Measurements from ENCODE around the gene MAPK8IP2.

MAPK8IP2 gene

DNA sequence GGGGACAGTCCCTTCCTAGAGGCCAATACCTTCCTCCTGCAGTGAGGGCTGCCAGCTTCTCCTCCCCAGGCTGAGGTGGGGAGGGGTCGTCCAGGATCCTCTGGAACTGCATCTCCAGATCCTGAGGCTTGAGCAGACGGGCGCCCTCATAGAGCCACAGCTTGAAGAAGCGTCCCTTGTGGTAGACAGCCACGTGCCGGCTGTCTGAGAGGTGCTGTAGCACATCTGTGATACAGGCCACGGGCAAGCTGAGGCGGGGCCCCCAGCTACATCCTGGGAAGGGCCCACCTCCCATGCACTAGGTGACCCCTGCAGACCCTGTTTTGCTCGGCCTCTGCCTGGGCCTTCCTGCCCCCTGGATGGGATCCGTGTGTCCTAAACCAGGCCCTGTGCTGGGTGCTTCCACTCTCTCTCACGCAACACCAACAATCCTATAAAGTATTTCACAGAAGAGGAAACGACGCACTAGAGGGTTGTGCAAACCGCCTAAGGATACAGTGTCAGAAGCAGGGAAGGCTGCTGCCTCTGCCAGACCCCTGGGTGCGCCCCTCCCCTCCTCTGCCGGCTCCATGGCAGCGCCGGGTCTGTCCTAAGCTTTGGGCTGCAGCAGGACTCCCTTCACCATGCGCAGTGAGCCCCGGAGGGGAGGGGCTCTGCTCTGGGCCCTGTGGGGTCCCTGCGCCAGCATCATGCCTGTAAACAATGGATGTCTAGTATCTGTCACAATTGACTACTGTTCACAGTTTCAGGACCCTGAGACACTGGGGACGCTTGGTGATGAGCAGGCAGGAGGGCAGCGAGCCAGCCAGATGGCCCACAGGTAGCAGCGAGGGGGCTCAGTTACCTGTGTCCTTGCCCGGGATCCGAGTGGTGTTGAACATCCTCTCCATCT is 26.9 kb upstream of the MAPK8IP2 start:
- peak in 2 of 10 donors; percentile 49 to 72 for DNase-seq

DNA sequence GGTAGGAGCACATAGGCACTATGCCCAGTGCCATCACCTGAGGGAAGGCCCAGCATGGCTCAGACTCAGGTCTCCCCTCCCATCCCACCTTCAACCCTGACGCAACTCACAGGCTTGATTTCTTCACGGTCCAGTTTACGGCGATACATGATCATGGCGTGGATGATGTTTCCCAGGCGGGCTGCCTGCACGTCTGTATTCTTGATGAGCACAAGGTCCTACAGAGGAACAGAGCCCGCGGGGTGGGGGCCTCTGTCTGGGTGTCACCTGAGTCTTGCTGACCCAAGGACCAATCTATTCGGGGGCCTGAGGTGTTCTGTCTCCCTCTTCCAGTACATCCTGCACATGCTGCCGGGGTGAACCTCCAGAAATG is 26.2 kb upstream of the MAPK8IP2 start:
- intact Hi-C loops (cut with DNase I), result no loop called here
- peak in 2 of 10 donors; percentile 67 to 73 for DNase-seq

More for the DNA sequence above, 26.9 kb upstream of the MAPK8IP2 start:
- intact Hi-C loops (cut with DNase I), result no loop called here

DNA sequence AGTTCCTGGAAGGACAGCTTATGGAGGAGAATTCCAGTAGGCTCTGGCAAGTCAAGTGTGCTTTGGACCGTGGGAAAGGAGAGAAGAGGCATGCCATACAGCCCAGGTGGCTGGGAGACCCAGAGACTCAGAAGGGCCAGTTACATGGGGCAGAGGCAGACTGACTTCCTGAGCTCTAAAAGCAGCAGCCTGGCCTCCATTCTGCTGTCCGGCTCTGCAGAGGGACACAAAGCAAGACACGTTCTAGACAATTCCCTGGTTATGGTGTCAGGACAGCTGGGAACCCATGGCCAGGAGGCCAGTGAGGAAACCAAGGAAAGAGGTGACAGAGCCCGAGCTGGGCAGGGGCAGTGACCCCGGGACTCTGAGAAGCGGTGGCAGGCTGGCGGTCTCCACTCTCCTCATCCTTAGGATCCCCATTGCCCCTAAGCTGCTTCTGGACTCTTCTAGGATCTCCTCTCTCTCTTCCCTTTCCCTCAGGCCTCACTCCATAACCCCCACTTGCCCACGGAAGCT is 25.1 kb upstream of the MAPK8IP2 start:
- intact Hi-C loops (cut with DNase I), result no loop called here
- peak in 2 of 10 donors; percentile 55 to 73 for DNase-seq

DNA sequence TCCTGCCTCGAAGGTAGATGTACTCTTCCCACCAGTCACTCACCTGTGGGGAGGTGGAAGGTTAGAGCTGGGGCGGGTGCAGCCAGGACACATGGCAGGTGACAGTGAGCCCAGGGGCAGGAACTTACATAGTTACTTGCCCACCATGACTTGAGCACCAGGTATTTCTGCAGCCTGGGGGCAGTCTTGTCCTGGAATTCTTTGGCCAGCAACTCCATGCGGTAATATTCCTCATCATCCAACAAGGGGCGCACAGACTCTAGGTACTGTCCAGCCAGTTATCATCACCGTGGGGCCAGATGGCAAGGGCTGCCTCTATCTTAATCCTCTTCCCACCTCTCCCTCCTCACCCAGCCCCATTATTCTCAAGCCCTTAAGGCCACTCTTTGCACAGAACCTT is 24.5 kb upstream of the MAPK8IP2 start:
- intact Hi-C loops (cut with DNase I), result no loop called here
- peak in 2 of 10 donors; percentile 74 to 82 for DNase-seq

DNA sequence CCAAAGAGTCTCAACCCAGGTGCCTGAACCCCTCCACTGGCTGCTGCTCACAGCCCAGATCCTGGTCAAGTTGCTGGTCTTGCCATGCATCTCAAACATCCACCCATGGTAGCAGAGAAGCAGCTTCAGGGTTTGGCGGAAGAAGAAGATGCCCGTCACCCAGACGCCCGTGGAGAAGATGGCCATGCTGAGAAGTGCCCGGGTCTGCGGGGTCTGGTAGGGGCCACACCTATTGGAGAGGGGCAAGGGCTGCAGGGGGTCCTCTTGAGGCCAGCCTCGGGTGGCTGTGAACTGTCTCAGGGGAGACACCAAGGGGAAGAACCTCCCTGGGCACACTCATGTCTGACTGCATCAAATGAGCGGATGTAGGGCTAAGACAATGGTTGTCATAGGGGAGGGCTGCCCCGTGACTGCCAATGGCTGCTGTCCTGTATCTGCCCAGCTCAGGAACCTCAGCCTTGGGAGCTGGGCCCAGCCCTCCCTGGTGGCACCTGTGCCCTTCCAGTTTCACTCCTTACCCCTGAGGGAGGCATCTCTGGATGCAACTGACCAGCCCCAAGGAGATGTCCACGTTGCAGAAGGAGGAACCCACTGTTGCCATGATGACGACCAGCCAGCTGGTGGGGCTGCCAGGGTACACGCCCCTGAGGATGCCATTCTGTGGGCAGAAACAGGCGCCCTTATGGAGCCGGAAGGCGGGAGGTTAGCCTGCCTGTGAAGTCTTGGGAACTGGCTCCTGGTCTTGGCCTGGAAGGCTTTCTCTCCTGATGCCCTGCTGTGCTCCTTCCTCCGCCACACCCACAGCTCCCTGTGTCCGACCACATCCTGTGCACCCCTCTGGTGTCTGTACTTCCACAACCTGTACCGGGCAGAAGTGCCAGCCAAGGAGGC is 23.5 kb upstream of the MAPK8IP2 start:
- intact Hi-C loops (cut with DNase I), result no loop called here
- peak in 2 of 10 donors; percentile 73 to 82 for DNase-seq

DNA sequence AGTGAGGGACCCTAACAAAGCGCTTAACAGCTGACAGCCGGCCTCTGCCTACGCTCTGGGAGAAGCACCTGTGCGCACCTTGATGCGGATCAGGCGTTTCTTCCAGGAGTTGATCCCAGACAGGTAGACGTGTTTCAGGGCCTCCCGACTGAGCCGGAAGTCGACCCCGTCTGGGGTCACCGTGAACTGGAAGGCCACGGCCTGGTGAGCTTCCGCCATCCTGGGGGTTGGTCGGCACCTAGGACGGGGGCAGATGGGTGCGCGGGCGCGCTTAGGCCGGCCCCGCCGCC is 23.0 kb upstream of the MAPK8IP2 start:
- peak in 2 of 10 donors; percentile 79 for DNase-seq
- intact Hi-C loops (cut with DNase I), result no loop called here

DNA sequence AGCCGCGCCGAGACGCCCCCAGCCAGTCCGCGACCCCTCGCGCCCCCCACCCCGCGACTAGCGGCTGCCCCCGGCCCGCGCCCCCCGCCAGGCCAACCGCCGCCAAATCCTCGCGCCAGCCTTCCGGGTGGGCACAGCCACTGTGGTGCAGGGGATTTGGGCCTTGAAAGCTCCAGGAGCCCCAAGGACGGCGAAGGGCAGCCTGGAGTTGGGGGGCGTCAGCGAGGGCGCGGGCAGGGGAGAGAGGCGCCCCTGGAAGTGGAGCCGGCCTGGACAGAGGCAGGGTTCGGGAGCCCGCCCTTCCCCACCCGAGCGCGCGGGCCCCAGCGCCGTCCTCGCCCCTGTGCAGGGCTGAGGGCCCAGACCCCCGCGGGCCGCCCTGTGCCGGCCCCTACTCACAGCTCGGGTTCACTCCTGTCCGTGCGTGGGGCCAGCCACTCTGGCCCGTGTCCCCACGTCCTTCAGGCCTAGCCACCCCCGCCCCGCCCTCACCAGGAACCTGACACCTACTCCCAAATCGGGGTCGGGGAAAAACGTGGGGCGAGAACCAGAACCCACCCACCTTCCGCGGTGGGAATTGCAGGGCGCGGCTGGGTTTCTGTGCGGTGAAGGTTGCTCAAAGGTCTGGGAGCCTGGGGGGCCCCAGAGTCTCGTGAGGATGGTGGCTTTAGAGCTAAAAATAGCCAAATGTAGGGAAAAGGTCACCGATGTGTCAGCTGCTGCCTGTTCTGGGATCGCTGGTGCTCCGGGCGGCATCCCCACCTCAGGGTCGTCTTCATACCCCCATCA is 22.4 kb upstream of the MAPK8IP2 start, which contains the start of gene CPT1B:
TSS of gene CPT1B (minus strand) at position 441 of the 789 bp plus-strand sequence. CDS start 512 bp downstream, outside the sequence.
- peak in 2 of 10 donors; percentile 65 to 76 for DNase-seq
- intact Hi-C loops (cut with DNase I), result no loop called here

DNA sequence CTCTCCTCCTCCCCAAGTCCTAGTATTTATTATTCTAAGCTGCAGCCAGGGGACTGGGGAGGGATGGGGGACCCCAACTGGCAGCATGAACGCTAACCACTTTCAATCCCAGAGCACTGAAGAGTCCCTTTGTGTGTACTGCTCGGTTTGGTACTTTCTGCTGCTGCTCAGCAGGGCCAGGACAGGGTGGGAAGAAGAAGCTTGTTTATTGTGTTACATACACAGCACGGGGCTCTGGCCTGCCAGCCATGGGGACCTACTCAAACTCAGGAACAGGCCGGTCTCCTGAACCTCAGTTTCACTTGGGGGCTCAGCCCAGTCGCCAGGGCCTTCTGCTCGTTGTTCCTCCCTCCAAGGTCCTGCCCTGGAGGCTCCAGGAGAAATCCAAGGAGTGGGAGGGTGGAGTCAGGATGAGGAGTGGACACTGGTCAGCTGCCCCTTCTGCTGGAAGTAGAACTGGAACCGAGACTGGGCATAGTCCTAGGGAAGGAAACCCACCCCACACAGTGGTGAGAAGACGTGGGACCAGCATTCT is 21.8 kb upstream of the MAPK8IP2 start:
- intact Hi-C loops (cut with DNase I), result no loop called here
- DNase-seq, result peak in 2 of 10 donors; percentile 41 to 47

DNA sequence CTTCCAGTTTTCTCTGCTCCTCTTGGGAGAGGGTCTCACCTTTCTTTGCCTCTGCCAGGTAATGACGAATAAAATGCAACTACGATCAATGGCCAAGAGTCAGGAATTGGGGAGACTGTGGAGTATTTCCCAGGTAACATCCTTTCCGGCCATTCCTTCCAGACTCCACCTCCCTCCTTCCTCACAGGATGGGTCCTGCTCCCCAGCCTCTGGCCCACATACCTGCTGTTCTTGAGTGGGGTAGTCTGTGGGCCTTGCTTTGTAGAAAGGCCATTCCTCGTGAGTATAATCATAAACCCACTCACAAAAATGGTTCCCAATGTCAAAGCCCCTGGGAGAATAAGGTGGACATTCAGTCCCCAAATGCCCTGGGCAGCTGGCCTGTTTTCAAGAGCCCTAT is 20.8 kb upstream of the MAPK8IP2 start:
- intact Hi-C loops (cut with DNase I), result loop anchor here (5.0 kb wide), 1 partner anchor 43 kb away; no protein-coding TSS in a partner anchor

DNA sequence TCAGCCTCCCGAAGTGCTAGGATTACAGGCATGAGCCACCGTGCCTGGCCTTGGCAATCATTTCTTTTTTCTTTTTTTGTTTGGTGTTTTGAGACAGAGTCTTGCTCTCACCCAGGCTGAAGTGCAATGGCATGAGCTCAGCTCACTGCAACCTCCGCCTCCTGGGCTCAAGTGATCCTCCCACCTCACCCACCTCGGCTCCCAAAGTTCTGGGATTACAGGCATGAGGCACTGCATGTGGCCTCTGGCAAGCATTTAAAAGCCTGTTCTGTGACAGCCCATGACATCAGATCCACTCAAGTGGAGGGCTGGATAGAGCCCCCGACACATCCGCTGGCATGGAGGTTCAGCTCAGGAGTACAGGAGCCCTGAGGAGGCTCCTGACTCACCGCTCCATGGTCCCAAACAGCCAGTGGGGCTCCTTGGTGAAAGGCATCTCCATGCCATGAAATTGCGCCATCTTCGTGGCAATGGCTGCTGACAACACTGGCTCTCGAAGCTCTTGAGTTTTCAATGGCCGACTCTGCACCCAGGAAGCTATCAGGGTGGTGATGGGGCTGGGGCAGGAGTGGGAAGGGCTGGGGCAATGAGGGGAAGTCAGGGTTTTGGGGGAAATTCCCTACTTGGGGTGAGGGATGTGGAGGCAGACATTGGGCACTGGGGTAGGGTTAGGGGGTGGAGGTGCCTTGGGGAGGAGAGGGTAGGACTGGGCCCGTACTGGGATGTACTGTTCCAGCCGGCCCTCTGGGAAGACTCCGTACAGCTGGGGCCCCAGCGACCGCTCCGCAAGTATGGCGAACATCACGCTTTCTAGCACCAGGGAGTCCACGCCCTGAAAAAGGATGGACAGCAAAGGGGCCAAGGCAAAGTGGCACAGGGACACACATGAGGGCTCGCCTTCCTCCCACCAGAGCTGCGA is 19.3 kb upstream of the MAPK8IP2 start:
- DNase-seq, result peak in 3 of 10 donors; percentile 43 to 57 (median 49)
- intact Hi-C loops (cut with DNase I), result loop anchor here (5.0 kb wide), 1 partner anchor 41 kb away; no protein-coding TSS in a partner anchor

More for the DNA sequence above, 20.8 kb upstream of the MAPK8IP2 start:
- DNase-seq, result peak in 2 of 10 donors; percentile 23 to 29

DNA sequence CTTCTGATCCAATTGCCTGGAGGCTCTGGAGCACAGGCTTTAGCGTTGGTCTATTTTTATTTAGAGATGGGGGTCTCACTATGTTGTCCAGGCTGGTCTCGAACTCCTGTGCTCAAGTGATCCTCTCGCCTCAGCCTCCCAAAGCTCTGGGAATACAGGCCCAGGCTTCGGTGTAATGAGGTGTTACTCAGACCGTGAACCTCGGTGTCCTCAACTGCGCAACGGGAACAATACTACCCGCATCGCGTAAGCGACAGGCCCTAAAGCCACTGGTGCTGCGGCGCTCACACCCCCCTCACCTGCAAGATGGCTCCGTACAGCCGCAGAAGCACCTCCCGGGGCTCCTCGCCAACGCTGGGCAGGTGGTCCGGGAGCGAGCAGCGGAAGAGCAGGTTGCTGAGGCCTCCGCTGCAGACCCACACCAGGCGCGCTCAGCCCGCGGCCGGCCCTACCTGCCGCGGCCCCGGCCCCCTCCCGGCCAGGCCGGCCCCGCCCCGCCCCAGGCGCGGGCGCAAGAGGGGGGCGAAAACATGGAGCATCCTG is 18.6 kb upstream of the MAPK8IP2 start:
- peak in 4 of 10 donors; percentile 4 to 82 (median 74) for DNase-seq
- intact Hi-C loops (cut with DNase I), result loop anchor here (1.0 to 5.0 kb wide), 3 partner anchors 19 to 57 kb away; partner anchors contain the start of genes SCO2 and SYCE3

DNA sequence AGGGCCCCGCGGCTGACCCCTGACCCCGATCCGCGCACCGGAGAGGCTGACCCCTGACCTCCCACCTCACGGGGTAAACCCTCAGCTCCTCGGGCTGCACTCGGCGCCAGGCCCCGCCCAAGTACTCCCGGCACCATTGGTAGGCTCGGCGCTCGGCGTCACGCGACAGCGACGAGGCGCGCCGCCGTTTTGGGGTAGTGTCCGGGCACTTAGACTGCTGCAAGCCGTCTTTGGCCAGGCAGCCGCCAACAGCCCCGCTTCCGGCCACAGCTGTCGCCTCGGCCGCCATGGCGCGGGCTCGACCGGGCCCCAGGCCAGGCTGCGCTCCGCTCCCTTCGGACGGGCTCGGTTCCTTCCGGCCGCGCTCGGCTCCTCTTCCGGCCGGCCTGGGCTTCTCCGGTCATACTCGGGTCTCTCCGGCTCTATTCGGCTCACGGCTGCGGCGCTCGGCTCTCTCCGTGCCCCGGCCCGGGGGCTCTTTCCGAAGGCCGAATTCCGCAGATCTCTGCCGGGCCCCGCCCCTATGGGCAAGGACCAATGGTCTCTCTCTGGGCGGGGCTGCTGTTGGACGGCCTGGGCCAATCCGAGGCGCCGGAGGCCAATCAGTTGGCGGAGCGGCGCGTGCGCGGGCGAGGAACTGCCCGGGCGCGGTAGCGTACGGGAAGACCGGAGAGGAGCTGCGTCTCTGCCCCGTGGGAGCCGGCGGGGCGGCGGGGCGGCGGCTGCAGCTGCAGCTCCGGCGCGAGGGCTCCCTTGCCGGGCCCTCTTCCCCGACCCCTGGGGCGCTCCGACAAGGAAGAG is 17.9 kb upstream of the MAPK8IP2 start, which contains the start of gene CHKB:
TSS of gene CHKB (minus strand) at position 357 of the 801 bp plus-strand sequence. CDS start at position 289, 68 bp downstream.
- intact Hi-C loops (cut with DNase I), result loop anchor here (1.0 to 5.0 kb wide), 3 partner anchors 20 to 57 kb away; partner anchors contain the start of genes SCO2 and SYCE3
- peak; percentile 97 to 100 (median 99) for DNase-seq

DNA sequence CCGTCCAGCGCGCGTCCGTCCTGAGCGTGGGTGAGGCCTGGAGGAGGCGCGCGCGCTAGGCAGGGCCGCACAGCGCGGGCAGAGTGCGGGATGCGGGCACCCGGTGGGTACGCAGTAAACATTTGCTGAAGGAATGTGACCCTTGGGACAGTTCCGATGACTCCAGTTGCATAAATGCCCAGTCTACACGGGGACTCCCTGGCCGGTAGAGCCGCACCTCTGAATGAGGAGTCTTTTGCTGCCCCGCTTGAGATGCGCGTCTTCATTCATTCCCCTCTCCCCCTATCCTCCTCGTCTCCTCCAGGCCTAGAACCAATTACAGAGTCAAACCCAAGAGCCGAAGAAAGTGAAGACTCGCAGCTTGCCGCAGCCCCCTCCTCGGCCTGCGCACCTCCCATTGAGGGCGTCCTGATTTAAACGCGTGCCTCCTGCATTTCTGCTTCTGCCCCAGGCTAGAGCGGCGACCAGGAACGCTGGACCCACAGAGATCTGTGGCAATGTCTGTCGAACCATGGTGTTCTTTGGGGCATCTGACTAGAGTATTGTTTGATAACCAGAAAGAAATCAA is 17.2 kb upstream of the MAPK8IP2 start:
- intact Hi-C loops (cut with DNase I), result loop anchor here (2.0 to 5.0 kb wide), 2 partner anchors 21 to 39 kb away; partner anchors contain the start of gene SYCE3
- DNase-seq, result peak in 4 of 10 donors; percentile 6 to 85 (median 70)

DNA sequence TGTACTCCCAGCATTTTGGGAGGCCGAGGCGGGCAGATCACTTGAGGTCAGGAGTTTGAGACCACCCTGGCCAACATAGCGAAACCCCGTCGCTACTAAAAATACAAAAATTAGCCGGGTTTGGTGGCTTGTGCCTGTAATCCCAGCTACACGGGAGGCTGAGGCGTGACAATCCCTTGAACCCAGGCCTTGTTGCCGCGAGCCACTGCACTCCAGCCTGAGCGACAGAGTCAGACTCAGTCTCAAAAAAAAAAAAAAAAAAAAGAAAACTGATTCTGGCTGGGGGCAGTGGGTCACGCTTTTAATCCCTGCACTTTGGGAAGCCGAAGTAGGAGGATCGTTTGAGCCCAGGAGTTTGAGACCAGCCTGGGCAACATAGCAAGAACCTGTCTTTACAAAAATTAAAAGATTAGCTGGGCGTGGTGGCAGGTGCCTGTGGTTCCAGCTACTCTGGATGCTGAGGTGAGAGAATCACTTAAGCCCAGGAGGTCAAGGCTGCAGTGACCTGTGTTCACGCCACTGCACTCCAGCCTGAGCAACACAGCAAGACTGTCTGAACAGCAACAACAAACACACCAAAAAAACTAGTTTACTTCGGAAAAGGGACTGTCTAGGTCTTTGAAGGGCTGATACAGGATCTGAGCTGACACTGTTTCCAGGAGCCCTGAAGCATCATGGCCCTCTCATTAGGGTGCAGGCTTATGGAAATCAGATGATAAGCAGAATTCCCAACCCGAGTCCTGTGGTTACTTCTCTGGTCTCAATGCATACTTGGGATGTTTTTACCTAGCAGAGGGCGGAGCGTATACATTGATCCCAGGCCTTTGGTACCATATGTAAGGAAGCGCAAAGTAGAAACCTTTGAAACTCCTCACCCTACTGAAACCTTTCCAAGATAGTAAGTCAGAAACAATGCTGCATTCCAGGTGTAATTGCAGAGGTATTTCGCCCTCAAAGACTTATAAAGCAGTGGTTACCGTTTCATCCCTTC is 16.2 kb upstream of the MAPK8IP2 start:
- intact Hi-C loops (cut with DNase I), result loop anchor here (5.0 kb wide), 1 partner anchor 38 kb away; no protein-coding TSS in a partner anchor

DNA sequence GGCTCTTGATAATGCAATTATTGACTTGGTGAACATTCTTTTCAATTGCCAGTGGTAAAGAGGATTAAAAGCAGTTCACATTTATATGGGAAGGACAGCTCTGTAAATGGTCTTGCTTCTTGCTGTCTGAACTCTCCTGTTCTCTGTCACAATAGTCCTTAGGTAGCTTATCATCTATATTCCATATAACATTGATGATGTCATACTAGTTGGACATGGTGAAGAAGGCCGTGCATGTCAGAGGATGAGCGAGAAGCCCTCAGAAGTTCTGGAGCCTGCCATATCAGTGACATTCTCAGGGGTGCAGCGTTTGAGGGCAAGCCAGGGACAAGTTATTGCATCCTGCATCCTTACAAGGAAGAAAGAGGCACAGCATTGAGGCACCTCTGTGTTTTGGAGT is 15.4 kb upstream of the MAPK8IP2 start:
- intact Hi-C loops (cut with DNase I), result no loop called here
- DNase-seq, result peak in 2 of 10 donors; percentile 29

More for the DNA sequence above, 16.2 kb upstream of the MAPK8IP2 start:
- DNase-seq, result peak in 3 of 10 donors; percentile 51 to 60 (median 58)

All from posterior cingulate gyrus (tissue), 11 donors.